ENCODE measurements around the gene PTPRT. TPM values are rescaled to one million over a fixed set of nuclear protein-coding genes. Genes with fewer than 3 reads are reported as not detected.

Gene PTPRT
- total RNA-seq, 1 donor = not detected

- no peak overlapping the region for H3K4me3 ChIP-seq (ENCODE audit: low read depth, low read length)
- no peak for DNase-seq (ENCODE audit: low read depth)
Measured at GRCh38 chr20:42360621-42361020, 829.1 kb downstream of the PTPRT start.

DNA sequence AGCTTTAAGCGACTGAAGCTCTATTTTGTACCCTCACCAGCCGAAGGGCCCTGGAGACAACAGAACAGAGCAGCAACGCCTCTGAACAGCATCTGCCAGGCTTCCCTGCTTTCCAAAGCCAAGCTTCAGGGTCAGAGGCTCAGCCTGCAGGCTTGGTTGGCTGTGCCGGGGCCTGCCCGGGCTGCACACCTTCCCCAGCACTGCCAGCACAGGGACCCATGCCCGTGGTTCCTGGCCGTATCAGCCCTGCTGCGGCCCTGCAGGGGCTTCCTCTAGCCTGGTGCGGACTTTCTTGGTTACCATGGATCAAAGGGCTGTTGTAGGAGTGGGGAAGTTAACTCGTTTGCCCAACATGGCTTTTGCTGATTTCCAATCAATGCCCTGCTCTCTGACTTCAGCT lies 830.1 kb downstream of the PTPRT start:
- TF ChIP-seq, protein P1, sequence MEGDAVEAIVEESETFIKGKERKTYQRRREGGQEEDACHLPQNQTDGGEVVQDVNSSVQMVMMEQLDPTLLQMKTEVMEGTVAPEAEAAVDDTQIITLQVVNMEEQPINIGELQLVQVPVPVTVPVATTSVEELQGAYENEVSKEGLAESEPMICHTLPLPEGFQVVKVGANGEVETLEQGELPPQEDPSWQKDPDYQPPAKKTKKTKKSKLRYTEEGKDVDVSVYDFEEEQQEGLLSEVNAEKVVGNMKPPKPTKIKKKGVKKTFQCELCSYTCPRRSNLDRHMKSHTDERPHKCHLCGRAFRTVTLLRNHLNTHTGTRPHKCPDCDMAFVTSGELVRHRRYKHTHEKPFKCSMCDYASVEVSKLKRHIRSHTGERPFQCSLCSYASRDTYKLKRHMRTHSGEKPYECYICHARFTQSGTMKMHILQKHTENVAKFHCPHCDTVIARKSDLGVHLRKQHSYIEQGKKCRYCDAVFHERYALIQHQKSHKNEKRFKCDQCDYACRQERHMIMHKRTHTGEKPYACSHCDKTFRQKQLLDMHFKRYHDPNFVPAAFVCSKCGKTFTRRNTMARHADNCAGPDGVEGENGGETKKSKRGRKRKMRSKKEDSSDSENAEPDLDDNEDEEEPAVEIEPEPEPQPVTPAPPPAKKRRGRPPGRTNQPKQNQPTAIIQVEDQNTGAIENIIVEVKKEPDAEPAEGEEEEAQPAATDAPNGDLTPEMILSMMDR (IDR thresholded peaks at IDR 0.05; ENCODE audit: insufficient read depth, low read depth, low read length) = no peak
- DNase-seq (ENCODE audit: low read depth) = no peak
- H3K4me3 ChIP-seq (ENCODE audit: low read depth, low read length) = no peak overlapping the region

More at GRCh38 chr20:42360621-42361020, 829.1 kb downstream of the PTPRT start:
- TF ChIP-seq, protein P1 (IDR thresholded peaks at IDR 0.05; ENCODE audit: insufficient read depth, low read depth, low read length) = no peak

GRCh38 chr20:42352096-42352495 lies 837.6 kb downstream of the PTPRT start:
- DNase-seq (ENCODE audit: low read depth) = no peak
- TF ChIP-seq, protein P1 (IDR thresholded peaks at IDR 0.05; ENCODE audit: insufficient read depth, low read depth, low read length) = no peak
- no peak overlapping the region for H3K4me3 ChIP-seq (ENCODE audit: low read depth, low read length)

GRCh38 chr20:42350521-42350920 lies 839.2 kb downstream of the PTPRT start:
- TF ChIP-seq, protein P1 (IDR thresholded peaks at IDR 0.05; ENCODE audit: insufficient read depth, low read depth, low read length) = no peak
- H3K4me3 ChIP-seq (ENCODE audit: low read depth, low read length) = no peak overlapping the region
- DNase-seq (ENCODE audit: low read depth) = no peak

GRCh38 chr20:42346189-42347170 lies 843.2 kb downstream of the PTPRT start:
- no peak for DNase-seq (ENCODE audit: low read depth)
- no peak overlapping the region for H3K4me3 ChIP-seq (ENCODE audit: low read depth, low read length)
- TF ChIP-seq, protein P1 (IDR thresholded peaks at IDR 0.05; ENCODE audit: insufficient read depth, low read depth, low read length) = no peak

DNA sequence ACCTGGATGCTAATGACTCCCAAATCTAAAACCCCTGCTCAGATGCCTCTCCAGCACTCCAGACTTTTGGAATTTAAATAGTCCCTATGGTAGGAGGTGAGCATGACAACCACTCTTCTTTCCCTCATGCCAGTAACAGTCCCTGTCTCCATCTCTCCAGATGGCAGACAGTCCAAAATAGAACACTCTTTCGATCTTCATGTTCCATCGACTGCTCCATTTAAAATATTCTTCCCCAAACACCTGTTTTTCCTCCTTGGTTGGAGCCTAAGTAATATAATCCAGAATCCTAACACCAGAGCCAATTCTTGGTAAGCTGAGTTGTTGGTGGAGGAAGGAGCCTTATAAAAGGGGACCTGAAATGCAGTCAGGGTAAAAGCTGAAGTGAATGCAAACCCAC lies 848.1 kb downstream of the PTPRT start:
- DNase-seq (ENCODE audit: low read depth) = no peak
- TF ChIP-seq, protein P1 (IDR thresholded peaks at IDR 0.05; ENCODE audit: insufficient read depth, low read depth, low read length) = no peak
- H3K4me3 ChIP-seq (ENCODE audit: low read depth, low read length) = no peak overlapping the region
